IPS DF 6.9 (cell line): ENCODE data around the gene PARD6G.

Source experiments
- DNase-seq: peaks from one replicate; pipeline ENCODE4 v3.0.0-alpha.2; 2013; ENCODE audit warnings: low read depth, low spot score
- H3K27ac ChIP-seq: one replicate; pipeline ENCODE4 v1.5.1; 2013; ENCODE audit warnings: low read length, control low read depth
- H3K27me3 ChIP-seq: 2 replicates; pipeline ENCODE4 v1.6.1; 2013; ENCODE audit warnings: mild to moderate bottlenecking, low read length; ENCODE audit not compliant: control insufficient read depth, insufficient read depth
- H3K36me3 ChIP-seq: 2 replicates; pipeline ENCODE4 v1.6.1; 2013; ENCODE audit warnings: low read length; ENCODE audit not compliant: control insufficient read depth, insufficient read depth
- H3K4me1 ChIP-seq: 2 replicates; pipeline ENCODE4 v1.6.1; 2013; ENCODE audit warnings: low read length; ENCODE audit not compliant: control insufficient read depth, insufficient read depth
- H3K4me3 ChIP-seq: 2 replicates; pipeline ENCODE4 v1.5.1; 2013; ENCODE audit warnings: mild to moderate bottlenecking, low read length
- H3K9me3 ChIP-seq: 2 replicates; pipeline ENCODE4 v1.6.1; 2013; ENCODE audit warnings: low read length, inconsistent platforms; ENCODE audit not compliant: control insufficient read depth, insufficient read depth
- WGBS: extraction: QIAGEN DNeasy Blood & Tissue Kit; methylation state at CpG from one replicate; pipeline ENCODE4 v1.1.7; 2013; ENCODE audit warnings: mixed read lengths, missing lambda C conversion rate; ENCODE audit not compliant: insufficient read length, insufficient coverage; 5-methylcytosine and 5-hydroxymethylcytosine counted together

The PARD6G gene

GRCh38 chr18:80190311-80190710 lies 57.0 kb downstream of the PARD6G start:
- no peaks in the 10 kb centered on the region for H3K27me3 ChIP-seq
- H3K9me3 ChIP-seq: no peaks in the 10 kb centered on the region
- H3K4me3 ChIP-seq: no peak overlapping the region
- no peaks in the 10 kb centered on the region for H3K4me1 ChIP-seq
- no peak overlapping the region for H3K27ac ChIP-seq
- WGBS: no CpG with 5 or more reads among the region's 5 CpGs
- DNase-seq: no peak
- no peaks in the 10 kb centered on the region for H3K36me3 ChIP-seq

GRCh38 chr18:80189531-80189865 lies 57.8 kb downstream of the PARD6G start:
- no peak overlapping the region; the same call in 1 of the 2 replicates for H3K4me3 ChIP-seq
- no peaks in the 10 kb centered on the region for H3K4me1 ChIP-seq
- DNase-seq: no peak
- no CpG with 5 or more reads among the region's 10 CpGs for WGBS
- H3K27me3 ChIP-seq: no peaks in the 10 kb centered on the region
- no peaks in the 10 kb centered on the region for H3K36me3 ChIP-seq
- H3K27ac ChIP-seq: no peak overlapping the region
- H3K9me3 ChIP-seq: no peaks in the 10 kb centered on the region

- no CpG with 5 or more reads among the region's 20 CpGs for WGBS
- no peak overlapping the region for H3K4me3 ChIP-seq
- no peak for DNase-seq
- H3K4me1 ChIP-seq: no peaks in the 10 kb centered on the region
- H3K9me3 ChIP-seq: no peaks in the 10 kb centered on the region
- no peak overlapping the region for H3K27ac ChIP-seq
- no peaks in the 10 kb centered on the region for H3K36me3 ChIP-seq
- no peaks in the 10 kb centered on the region for H3K27me3 ChIP-seq
These were observed 58.4 kb downstream of the PARD6G start for GRCh38 chr18:80188643-80189530.

- H3K9me3 ChIP-seq: no peaks in the 10 kb centered on the region
These were observed 59.2 kb downstream of the PARD6G start for GRCh38 chr18:80187956-80188642.

GRCh38 chr18:80185545-80185944 lies 61.8 kb downstream of the PARD6G start:
- Histone ChIP-seq H3K9me3 (no peaks in the 10 kb centered on the region), H3K4me1 (peaks cover 2% of the 10 kb centered on the region; the same call in 1 of the 2 replicates), H3K36me3 (no peaks in the 10 kb centered on the region), H3K27ac (no peak overlapping the region), H3K27me3 (no peaks in the 10 kb centered on the region), H3K4me3 (no peak overlapping the region)
- WGBS: no CpG with 5 or more reads among the region's 12 CpGs
- DNase-seq: no peak

More at GRCh38 chr18:80187956-80188642, 59.2 kb downstream of the PARD6G start:
- WGBS: no CpG with 5 or more reads among the region's 19 CpGs
- H3K4me1 ChIP-seq: no peaks in the 10 kb centered on the region
- no peak overlapping the region for H3K4me3 ChIP-seq
- H3K27ac ChIP-seq: no peak overlapping the region
- DNase-seq: no peak
- H3K27me3 ChIP-seq: no peaks in the 10 kb centered on the region
- no peaks in the 10 kb centered on the region for H3K36me3 ChIP-seq

GRCh38 chr18:80184243-80184772 lies 63.0 kb downstream of the PARD6G start:
- no CpG with 5 or more reads among the region's 26 CpGs for WGBS
- DNase-seq: no peak
- no peaks in the 10 kb centered on the region for H3K27me3 ChIP-seq
- peaks cover 2% of the 10 kb centered on the region; the same call in 1 of the 2 replicates for H3K4me1 ChIP-seq
- no peak overlapping the region for H3K27ac ChIP-seq
- no peak overlapping the region for H3K4me3 ChIP-seq
- no peaks in the 10 kb centered on the region for H3K9me3 ChIP-seq
- no peaks in the 10 kb centered on the region for H3K36me3 ChIP-seq

- H3K27ac ChIP-seq: no peak overlapping the region
- no peaks in the 10 kb centered on the region for H3K27me3 ChIP-seq
- WGBS: no CpG with 5 or more reads among the region's 13 CpGs
These were observed 63.9 kb downstream of the PARD6G start for GRCh38 chr18:80183273-80184050.

GRCh38 chr18:80182855-80183254 lies 64.5 kb downstream of the PARD6G start:
- no peaks in the 10 kb centered on the region for H3K27me3 ChIP-seq
- H3K4me3 ChIP-seq: no peak overlapping the region
- no peak overlapping the region for H3K27ac ChIP-seq
- H3K9me3 ChIP-seq: no peaks in the 10 kb centered on the region
- peaks cover 2% of the 10 kb centered on the region; the same call in 1 of the 2 replicates for H3K4me1 ChIP-seq
- H3K36me3 ChIP-seq: no peaks in the 10 kb centered on the region
- WGBS: no CpG with 5 or more reads among the region's 9 CpGs
- no peak for DNase-seq

More at GRCh38 chr18:80183273-80184050, 63.9 kb downstream of the PARD6G start:
- DNase-seq: no peak
- no peak overlapping the region for H3K4me3 ChIP-seq
- no peaks in the 10 kb centered on the region for H3K9me3 ChIP-seq
- H3K36me3 ChIP-seq: no peaks in the 10 kb centered on the region
- peaks cover 2% of the 10 kb centered on the region; the same call in 1 of the 2 replicates for H3K4me1 ChIP-seq

GRCh38 chr18:80181642-80182461 lies 65.5 kb downstream of the PARD6G start:
- WGBS: no CpG with 5 or more reads among the region's 12 CpGs
- Histone ChIP-seq H3K27ac (no peak overlapping the region), H3K9me3 (no peaks in the 10 kb centered on the region), H3K36me3 (no peaks in the 10 kb centered on the region), H3K4me1 (peaks cover 2% of the 10 kb centered on the region; the same call in 1 of the 2 replicates), H3K4me3 (no peak overlapping the region), H3K27me3 (no peaks in the 10 kb centered on the region)
- DNase-seq: no peak
